Hepatocyte (in vitro differentiated cells): ENCODE results near the gene ARFGAP1. TPM values are rescaled to one million over a fixed set of nuclear protein-coding genes. Genes with fewer than 3 reads are reported as not detected.

ENCODE experiments used
- DNase-seq: peaks from one replicate; pipeline ENCODE4 v3.0.0-alpha.2; 2016; ENCODE audit warnings: low spot score
- H2AFZ ChIP-seq: fragments of 200-600 bp; sonication (generic); 2 replicates; pipeline ENCODE4 v1.6.0; 2016; ENCODE audit warnings: antibody characterized with exemption, mild to moderate bottlenecking
- H3K27ac ChIP-seq: fragments of 200-600 bp; sonication (generic); 2 replicates; pipeline ENCODE4 v1.5.1; 2016; ENCODE audit warnings: mild to moderate bottlenecking
- H3K27me3 ChIP-seq: fragments of 200-600 bp; sonication (generic); 2 replicates; pipeline ENCODE4 v1.6.1; 2016
- H3K36me3 ChIP-seq: fragments of 200-600 bp; sonication (generic); replicated peaks from 2 replicates; pipeline ENCODE4 v1.5.1; 2016; ENCODE audit warnings: low read depth; ENCODE audit not compliant: insufficient read depth
- H3K4me1 ChIP-seq: fragments of 200-600 bp; sonication (generic); 2 replicates; pipeline ENCODE4 v1.5.1; 2016; ENCODE audit warnings: mild to moderate bottlenecking, moderate library complexity; ENCODE audit not compliant: insufficient read depth
- H3K4me2 ChIP-seq: fragments of 200-600 bp; sonication (generic); 2 replicates; pipeline ENCODE4 v1.6.0; 2016
- H3K4me3 ChIP-seq: fragments of 200-600 bp; sonication (generic); 2 replicates; pipeline ENCODE4 v1.5.1; 2016; ENCODE audit warnings: mild to moderate bottlenecking
- H3K79me2 ChIP-seq: fragments of 200-600 bp; sonication (generic); 2 replicates; pipeline ENCODE4 v1.6.0; 2017; ENCODE audit warnings: mild to moderate bottlenecking
- H3K9me2 ChIP-seq: fragments of 200-600 bp; sonication (generic); replicated peaks from 2 replicates; pipeline ENCODE4 v1.6.0; 2017; ENCODE audit warnings: mild to moderate bottlenecking; ENCODE audit not compliant: insufficient read depth
- H3K9me3 ChIP-seq: fragments of 200-600 bp; sonication (generic); 2 replicates; pipeline ENCODE4 v1.5.1; 2016; ENCODE audit warnings: low read depth, mild to moderate bottlenecking
- H4K20me1 ChIP-seq: fragments of 200-600 bp; sonication (generic); 2 replicates; pipeline ENCODE4 v1.6.0; 2016; ENCODE audit warnings: mild to moderate bottlenecking; ENCODE audit not compliant: insufficient read depth, poor library complexity, severe bottlenecking
- EZH2 ChIP-seq: fragments of 200-600 bp; sonication (generic); IDR thresholded peaks from 2 replicates; pipeline ENCODE4 v1.6.1; 2016; ENCODE audit warnings: antibody characterized with exemption, mild to moderate bottlenecking, borderline replicate concordance
- EZH2phosphoT487 ChIP-seq: fragments of 200-600 bp; sonication (generic); IDR thresholded peaks from one replicate; pipeline ENCODE4 v1.6.1; 2018; ENCODE audit warnings: antibody characterized with exemption, mild to moderate bottlenecking, low read depth, moderate library complexity; ENCODE audit not compliant: unreplicated experiment, severe bottlenecking
- WGBS: methylation state at CpG from one replicate; pipeline ENCODE4 v1.1.6; 2016; ENCODE audit warnings: low lambda C conversion rate; ENCODE audit errors: missing lambda C conversion rate; 5-methylcytosine and 5-hydroxymethylcytosine counted together
- polyA plus RNA-seq: library from polyadenylated mRNA; unstranded; fragments of >200 nt; fragmentation: Nextera tagmentation; extraction: Ambion mirVana; gene quantifications from 2 replicates; pipeline ENCODE4 v1.2.1, GENCODE V29; 2016
- total RNA-seq: library from RNA; depleted of rRNA; stranded (reverse); fragments of >200 nt; gene quantifications from 2 replicates; pipeline ENCODE4 v1.2.3, GENCODE V29; 2014
- TF ChIP-seq, protein P1 (sequence below): fragments of 200-600 bp; sonication (generic); IDR thresholded peaks from 2 replicates; pipeline ENCODE4 v1.5.1; 2016; ENCODE audit warnings: antibody characterized with exemption, mild to moderate bottlenecking; ENCODE audit not compliant: poor library complexity

The ARFGAP1 gene
- total and polyA plus RNA-seq, 2 experiments from 2014 or later: 78.2 to 99.0 TPM

- DNase-seq: no peak
- no peaks in the 10 kb centered on the region for H3K79me2 ChIP-seq
- TF ChIP-seq EZH2phosphoT487 (no peak), EZH2 (no peak)
- TF ChIP-seq, protein P1, sequence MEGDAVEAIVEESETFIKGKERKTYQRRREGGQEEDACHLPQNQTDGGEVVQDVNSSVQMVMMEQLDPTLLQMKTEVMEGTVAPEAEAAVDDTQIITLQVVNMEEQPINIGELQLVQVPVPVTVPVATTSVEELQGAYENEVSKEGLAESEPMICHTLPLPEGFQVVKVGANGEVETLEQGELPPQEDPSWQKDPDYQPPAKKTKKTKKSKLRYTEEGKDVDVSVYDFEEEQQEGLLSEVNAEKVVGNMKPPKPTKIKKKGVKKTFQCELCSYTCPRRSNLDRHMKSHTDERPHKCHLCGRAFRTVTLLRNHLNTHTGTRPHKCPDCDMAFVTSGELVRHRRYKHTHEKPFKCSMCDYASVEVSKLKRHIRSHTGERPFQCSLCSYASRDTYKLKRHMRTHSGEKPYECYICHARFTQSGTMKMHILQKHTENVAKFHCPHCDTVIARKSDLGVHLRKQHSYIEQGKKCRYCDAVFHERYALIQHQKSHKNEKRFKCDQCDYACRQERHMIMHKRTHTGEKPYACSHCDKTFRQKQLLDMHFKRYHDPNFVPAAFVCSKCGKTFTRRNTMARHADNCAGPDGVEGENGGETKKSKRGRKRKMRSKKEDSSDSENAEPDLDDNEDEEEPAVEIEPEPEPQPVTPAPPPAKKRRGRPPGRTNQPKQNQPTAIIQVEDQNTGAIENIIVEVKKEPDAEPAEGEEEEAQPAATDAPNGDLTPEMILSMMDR: no peak
- 89% methylated on average over 9 of the region's 10 CpGs for WGBS
- no peak overlapping the region for H2AFZ ChIP-seq
- no peaks in the 10 kb centered on the region for H4K20me1 ChIP-seq
- no peak overlapping the region for H3K27ac ChIP-seq
- no peaks in the 10 kb centered on the region for H3K9me3 ChIP-seq
- peaks cover 41% of the 10 kb centered on the region for H3K4me1 ChIP-seq
- no peaks in the 10 kb centered on the region for H3K36me3 ChIP-seq
- no peaks in the 10 kb centered on the region for H3K27me3 ChIP-seq
- no peak overlapping the region for H3K4me3 ChIP-seq
- no peak overlapping the region for H3K4me2 ChIP-seq
- H3K9me2 ChIP-seq: no peaks in the 10 kb centered on the region
These were observed 8.6 kb upstream of the ARFGAP1 start for GRCh38 chr20:63264000-63264399.

DNA sequence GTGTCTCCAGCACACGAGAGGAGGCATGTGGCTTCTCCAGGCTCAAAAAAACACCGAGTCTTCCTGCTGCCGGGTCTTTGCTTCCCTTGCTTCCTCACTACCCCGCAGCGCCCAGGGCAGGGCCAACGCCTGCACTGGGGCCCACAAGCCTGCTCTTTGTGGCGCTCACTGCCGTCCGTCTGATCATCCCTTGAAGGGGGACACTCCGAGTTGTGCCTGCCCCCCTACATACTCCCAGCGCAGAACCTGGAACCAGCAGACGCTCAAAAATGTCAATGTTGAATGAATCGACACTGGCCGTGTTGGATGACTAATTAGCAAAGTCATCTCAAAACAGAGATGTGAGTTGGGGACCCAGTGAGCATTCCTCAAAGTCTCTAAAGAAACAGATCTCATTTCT lies 8.1 kb upstream of the ARFGAP1 start:
- Histone ChIP-seq H2AFZ (no peak overlapping the region), H3K9me3 (no peaks in the 10 kb centered on the region), H3K4me1 (peaks cover 35% of the 10 kb centered on the region), H3K4me3 (no peak overlapping the region), H3K27ac (no peak overlapping the region), H3K9me2 (no peaks in the 10 kb centered on the region), H3K36me3 (no peaks in the 10 kb centered on the region), H3K79me2 (no peaks in the 10 kb centered on the region), H3K27me3 (no peaks in the 10 kb centered on the region), H4K20me1 (no peaks in the 10 kb centered on the region), H3K4me2 (no peak overlapping the region)
- WGBS: 72% methylated on average over 14 of the region's 14 CpGs
- TF ChIP-seq, protein P1: no peak
- DNase-seq: no peak

DNA sequence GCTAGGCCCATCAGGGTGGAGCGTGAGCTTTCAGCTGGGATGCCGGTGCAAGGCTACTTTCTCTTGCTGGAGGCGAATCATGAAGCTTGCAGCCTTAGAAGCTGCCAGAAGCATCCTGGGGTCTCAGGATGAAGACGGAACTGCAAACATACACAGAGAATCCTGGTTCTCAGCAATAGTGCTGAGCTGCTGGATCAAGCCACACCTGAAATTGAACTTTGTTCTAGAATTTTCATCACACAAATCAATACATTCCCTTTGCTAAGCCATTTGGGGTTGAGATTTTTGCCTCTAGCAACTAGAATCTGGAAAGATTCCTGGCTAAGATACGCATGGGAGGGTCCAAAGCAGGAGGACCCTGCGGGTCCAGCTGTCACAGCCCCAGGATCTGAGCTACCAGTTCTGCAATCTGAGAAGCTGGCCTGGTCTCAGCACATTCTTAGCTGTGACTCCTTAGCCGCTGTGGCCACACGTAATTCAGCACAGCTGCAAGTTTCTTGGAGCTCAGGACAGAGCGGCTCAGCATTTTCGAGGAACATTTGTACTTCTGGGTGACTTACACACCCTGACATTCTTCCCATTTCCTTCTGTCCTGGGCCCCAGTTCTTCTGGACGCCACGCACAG lies 6.6 kb upstream of the ARFGAP1 start:
- Histone ChIP-seq H3K27ac (no peak overlapping the region), H3K9me2 (no peaks in the 10 kb centered on the region), H3K4me3 (no peak overlapping the region), H3K36me3 (no peaks in the 10 kb centered on the region), H3K9me3 (no peaks in the 10 kb centered on the region), H4K20me1 (no peaks in the 10 kb centered on the region), H3K27me3 (no peaks in the 10 kb centered on the region), H3K4me2 (no peak overlapping the region), H3K4me1 (peaks cover 20% of the 10 kb centered on the region), H3K79me2 (peaks cover under 1% of the 10 kb centered on the region), H2AFZ (no peak overlapping the region)
- no peak for TF ChIP-seq EZH2
- TF ChIP-seq, protein P1: no peak
- TF ChIP-seq EZH2phosphoT487: no peak
- no peak for DNase-seq
- 80% methylated on average over 12 of the region's 12 CpGs for WGBS

GRCh38 chr20:63267691-63268090 lies 4.9 kb upstream of the ARFGAP1 start:
- WGBS: 65% methylated on average over 9 of the region's 9 CpGs
- H3K9me2 ChIP-seq: no peaks in the 10 kb centered on the region
- H3K4me1 ChIP-seq: peaks cover 13% of the 10 kb centered on the region
- no peaks in the 10 kb centered on the region for H4K20me1 ChIP-seq
- no peak overlapping the region for H3K27ac ChIP-seq
- no peaks in the 10 kb centered on the region for H3K9me3 ChIP-seq
- H3K79me2 ChIP-seq: peaks cover 14% of the 10 kb centered on the region
- no peak overlapping the region for H3K4me2 ChIP-seq
- H3K4me3 ChIP-seq: no peak overlapping the region
- DNase-seq: no peak
- H3K36me3 ChIP-seq: no peaks in the 10 kb centered on the region
- no peak for TF ChIP-seq EZH2
- no peak overlapping the region for H2AFZ ChIP-seq
- no peaks in the 10 kb centered on the region for H3K27me3 ChIP-seq
